Astrocyte (in vitro differentiated cells and primary cell): ENCODE measurements around the gene FUOM. TPM values are rescaled to one million over a fixed set of nuclear protein-coding genes. Genes with fewer than 3 reads are reported as not detected.
"Not testable (repeated sequence)": the region's sequence is repeated elsewhere in the genome, so short reads cannot be mapped to it uniquely, and the experiment has no call there.

ENCODE experiments used
- DNase-seq: peaks from one replicate; pipeline ENCODE4 v3.0.0-alpha.2; 2010; ENCODE audit warnings: low read depth
- FAIRE-seq: peaks from 2 replicates; lab custom pipeline; 2011; peaks lifted over from hg19 to GRCh38; lab: Jason Lieb, UNC
- H2AFZ ChIP-seq: 2 replicates; pipeline ENCODE4 v1.6.0; 2012; ENCODE audit warnings: low read depth, low read length, inconsistent platforms
- H3K27ac ChIP-seq: 2 replicates; pipeline ENCODE4 v1.5.1; 2011; ENCODE audit warnings: low read depth, low read length, inconsistent platforms
- H3K27me3 ChIP-seq: 2 replicates; pipeline ENCODE4 v1.6.0; 2011; ENCODE audit warnings: low read length, inconsistent platforms; ENCODE audit not compliant: insufficient read depth
- H3K36me3 ChIP-seq: 2 replicates; pipeline ENCODE4 v1.5.1; 2011; ENCODE audit warnings: low read length, inconsistent platforms; ENCODE audit not compliant: insufficient read depth
- H3K4me1 ChIP-seq: 2 replicates; pipeline ENCODE4 v1.5.1; 2011; ENCODE audit warnings: low read length, inconsistent platforms; ENCODE audit not compliant: insufficient read depth
- H3K4me2 ChIP-seq: 2 replicates; pipeline ENCODE4 v1.6.0; 2012; ENCODE audit warnings: low read length, inconsistent platforms
- H3K4me3 ChIP-seq: 2 replicates; pipeline ENCODE4 v1.5.1; 2011; ENCODE audit warnings: low read depth, mild to moderate bottlenecking, low read length, inconsistent platforms; ENCODE audit not compliant: insufficient read depth
- H3K79me2 ChIP-seq: 2 replicates; pipeline ENCODE4 v1.6.0; 2012; ENCODE audit warnings: mild to moderate bottlenecking, low read length, inconsistent platforms; ENCODE audit not compliant: insufficient read depth
- H3K9ac ChIP-seq: 2 replicates; pipeline ENCODE4 v1.6.0; 2012; ENCODE audit warnings: mild to moderate bottlenecking, low read length, inconsistent platforms
- H3K9me3 ChIP-seq: 2 replicates; pipeline ENCODE4 v1.5.1; 2012; ENCODE audit warnings: low read depth, mild to moderate bottlenecking, low read length, inconsistent platforms; ENCODE audit not compliant: insufficient read depth
- H4K20me1 ChIP-seq: 2 replicates; pipeline ENCODE4 v1.6.0; 2012; ENCODE audit warnings: low read length, inconsistent platforms; ENCODE audit not compliant: insufficient read depth
- H3K27ac Mint-ChIP-seq: one replicate; pipeline ENCODE4 v1.8.0; 2021; ENCODE audit warnings: mild to moderate bottlenecking, mixed read lengths; ENCODE audit not compliant: unreplicated experiment
- H3K27me3 Mint-ChIP-seq: one replicate; pipeline ENCODE4 v1.8.0; 2021; ENCODE audit warnings: low read depth, mixed read lengths; ENCODE audit not compliant: unreplicated experiment
- H3K36me3 Mint-ChIP-seq: one replicate; pipeline ENCODE4 v1.8.0; 2021; ENCODE audit warnings: low read depth, mixed read lengths; ENCODE audit not compliant: unreplicated experiment
- H3K4me1 Mint-ChIP-seq: one replicate; pipeline ENCODE4 v1.8.0; 2021; ENCODE audit warnings: low read depth, mixed read lengths; ENCODE audit not compliant: unreplicated experiment
- H3K4me3 Mint-ChIP-seq: one replicate; pipeline ENCODE4 v1.8.0; 2021; ENCODE audit warnings: mild to moderate bottlenecking, moderate library complexity, mixed read lengths; ENCODE audit not compliant: unreplicated experiment
- H3K9me3 Mint-ChIP-seq: one replicate; pipeline ENCODE4 v1.8.0; 2021; ENCODE audit warnings: mild to moderate bottlenecking, mixed read lengths; ENCODE audit not compliant: unreplicated experiment
- EZH2 ChIP-seq: IDR thresholded peaks from 2 replicates; pipeline ENCODE4 v1.6.1; 2012; ENCODE audit warnings: mild to moderate bottlenecking, low read length, inconsistent platforms; ENCODE audit not compliant: insufficient read depth
- total RNA-seq: library from RNA; stranded (reverse); gene quantifications from 2 replicates; pipeline ENCODE4 v1.2.1, GENCODE V29; 2021
- TF ChIP-seq, protein P1 (sequence below): IDR thresholded peaks from 2 replicates; pipeline ENCODE4 v1.5.1; 2011; ENCODE audit warnings: low read depth, mild to moderate bottlenecking, inconsistent platforms, low read length, moderate library complexity; ENCODE audit not compliant: insufficient read depth

The FUOM gene
- total RNA-seq, 1 donor from 2014 or later, result 28.8 TPM

DNA sequence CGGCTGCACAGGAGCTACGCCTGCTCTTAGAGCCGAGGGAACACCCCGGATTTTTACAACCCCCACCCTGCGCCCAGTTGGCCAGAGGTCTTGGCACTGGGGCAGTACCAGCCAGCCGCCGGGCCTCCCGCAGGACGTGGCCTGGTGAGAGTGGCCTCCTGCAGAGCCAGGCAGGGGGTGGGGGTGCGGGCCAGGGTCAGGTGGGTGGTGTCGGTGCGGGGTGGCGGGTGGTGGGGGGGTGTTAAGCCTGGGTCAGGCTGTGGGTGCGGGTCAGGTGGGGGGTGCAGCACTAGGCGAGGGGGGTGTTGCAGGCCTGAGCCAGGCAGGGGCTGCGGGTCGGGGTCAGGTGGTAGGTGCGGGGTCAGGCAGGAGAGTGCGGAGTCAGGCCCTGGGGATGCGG, 14.7 kb upstream of the FUOM start:
- Histone ChIP-seq H3K9me3 (no peaks in the 10 kb centered on the region), H3K36me3 (peaks cover 4% of the 10 kb centered on the region), H2AFZ (no peak overlapping the region), H3K4me2 (peak overlapping the region; percentile 74), H3K9ac (peak overlapping the region; percentile 31), H3K4me1 (no peaks in the 10 kb centered on the region), H4K20me1 (peaks cover 5% of the 10 kb centered on the region), H3K27ac (no peak overlapping the region), H3K4me3 (peak overlapping the region; percentile 1), H3K27me3 (no peaks in the 10 kb centered on the region), H3K79me2 (peaks cover 9% of the 10 kb centered on the region)
- peaks cover 14% of the 10 kb centered on the region for H3K27me3 Mint-ChIP-seq
- FAIRE-seq (no peak), DNase-seq (no peak)
- no peak for TF ChIP-seq EZH2
- TF ChIP-seq, protein P1, sequence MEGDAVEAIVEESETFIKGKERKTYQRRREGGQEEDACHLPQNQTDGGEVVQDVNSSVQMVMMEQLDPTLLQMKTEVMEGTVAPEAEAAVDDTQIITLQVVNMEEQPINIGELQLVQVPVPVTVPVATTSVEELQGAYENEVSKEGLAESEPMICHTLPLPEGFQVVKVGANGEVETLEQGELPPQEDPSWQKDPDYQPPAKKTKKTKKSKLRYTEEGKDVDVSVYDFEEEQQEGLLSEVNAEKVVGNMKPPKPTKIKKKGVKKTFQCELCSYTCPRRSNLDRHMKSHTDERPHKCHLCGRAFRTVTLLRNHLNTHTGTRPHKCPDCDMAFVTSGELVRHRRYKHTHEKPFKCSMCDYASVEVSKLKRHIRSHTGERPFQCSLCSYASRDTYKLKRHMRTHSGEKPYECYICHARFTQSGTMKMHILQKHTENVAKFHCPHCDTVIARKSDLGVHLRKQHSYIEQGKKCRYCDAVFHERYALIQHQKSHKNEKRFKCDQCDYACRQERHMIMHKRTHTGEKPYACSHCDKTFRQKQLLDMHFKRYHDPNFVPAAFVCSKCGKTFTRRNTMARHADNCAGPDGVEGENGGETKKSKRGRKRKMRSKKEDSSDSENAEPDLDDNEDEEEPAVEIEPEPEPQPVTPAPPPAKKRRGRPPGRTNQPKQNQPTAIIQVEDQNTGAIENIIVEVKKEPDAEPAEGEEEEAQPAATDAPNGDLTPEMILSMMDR, result no peak
- H3K9me3 Mint-ChIP-seq, result peaks cover 2% of the 10 kb centered on the region
- no peak overlapping the region for H3K27ac Mint-ChIP-seq
- H3K4me1 Mint-ChIP-seq, result peaks cover 2% of the 10 kb centered on the region
- H3K36me3 Mint-ChIP-seq, result peaks cover 4% of the 10 kb centered on the region
- peak overlapping the region; percentile 72 for H3K4me3 Mint-ChIP-seq

DNA sequence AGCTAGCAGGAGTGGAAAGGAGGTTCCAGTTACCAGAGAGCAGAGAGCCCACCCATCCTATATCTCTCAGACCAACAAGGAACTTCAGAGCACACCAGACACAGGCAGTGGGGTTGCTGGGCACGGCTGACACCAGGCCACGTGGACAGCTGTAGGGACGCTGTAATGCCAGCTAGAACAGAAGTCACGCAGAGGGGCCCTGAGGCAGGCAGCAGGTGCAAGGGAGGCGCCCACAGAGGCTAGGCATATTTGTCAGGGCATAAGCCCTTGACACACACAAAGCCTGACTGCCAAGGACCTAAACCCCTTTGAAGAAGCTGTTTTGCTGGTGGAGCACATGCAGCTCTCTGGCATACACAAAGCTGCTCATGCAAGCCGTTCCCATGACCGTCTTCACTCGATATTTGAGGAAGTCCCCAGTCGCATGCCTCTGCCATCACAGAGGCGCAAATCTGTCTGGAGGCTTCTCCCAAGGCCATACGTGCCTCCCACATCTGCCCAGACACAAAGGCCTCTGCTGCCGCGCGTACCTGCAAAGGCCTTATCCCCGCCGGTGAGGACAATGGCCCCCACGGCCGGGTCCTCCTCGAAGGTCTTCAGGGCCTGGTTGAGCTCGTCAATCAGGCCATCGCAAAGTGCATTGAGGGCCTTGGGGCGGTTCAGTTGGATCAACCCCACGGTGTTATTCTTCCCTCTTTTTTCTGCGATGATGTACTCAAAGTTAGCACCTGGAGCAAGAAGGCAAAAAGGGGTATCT, 12.4 kb upstream of the FUOM start:
- Histone ChIP-seq H3K27ac (no peak overlapping the region), H3K36me3 (peaks cover 4% of the 10 kb centered on the region), H3K9me3 (no peaks in the 10 kb centered on the region), H3K4me2 (no peak overlapping the region), H3K79me2 (peaks cover 9% of the 10 kb centered on the region), H3K4me1 (no peaks in the 10 kb centered on the region), H2AFZ (no peak overlapping the region), H3K27me3 (no peaks in the 10 kb centered on the region), H4K20me1 (peaks cover 5% of the 10 kb centered on the region), H3K4me3 (no peak overlapping the region), H3K9ac (no peak overlapping the region)
- TF ChIP-seq, protein P1, result no peak
- no peak for TF ChIP-seq EZH2
- H3K4me3 Mint-ChIP-seq, result no peak overlapping the region
- peaks cover 4% of the 10 kb centered on the region for H3K36me3 Mint-ChIP-seq
- FAIRE-seq (no peak), DNase-seq (no peak)
- peaks cover 2% of the 10 kb centered on the region for H3K9me3 Mint-ChIP-seq
- no peak overlapping the region for H3K27ac Mint-ChIP-seq
- H3K27me3 Mint-ChIP-seq, result peaks cover 8% of the 10 kb centered on the region
- peaks cover 2% of the 10 kb centered on the region for H3K4me1 Mint-ChIP-seq

DNA sequence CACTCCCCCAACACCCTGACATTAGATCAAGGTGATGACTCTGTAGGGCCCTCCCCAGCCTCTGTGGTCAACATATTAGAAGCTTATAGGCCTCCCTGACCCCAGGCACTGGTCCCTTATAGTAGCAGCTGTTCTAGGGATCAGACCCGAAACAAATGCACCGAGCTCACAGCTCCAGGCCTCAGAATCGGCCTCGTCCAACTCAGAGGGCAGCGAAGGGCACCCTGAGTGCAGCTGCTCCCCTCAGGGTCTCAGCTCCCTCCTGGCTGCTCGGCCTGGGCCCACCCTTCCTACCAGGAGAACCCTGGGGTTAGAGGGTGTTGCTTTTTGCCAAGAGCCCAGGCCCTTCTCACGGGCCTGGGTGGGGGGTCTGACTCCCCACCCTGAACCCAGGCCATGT, 10.3 kb upstream of the FUOM start:
- H3K27me3 Mint-ChIP-seq, result no peaks in the 10 kb centered on the region
- H3K79me2 ChIP-seq, result peaks cover 9% of the 10 kb centered on the region
- no peaks in the 10 kb centered on the region for H3K4me1 Mint-ChIP-seq
- H3K4me3 Mint-ChIP-seq, result no peak overlapping the region
- H3K27me3 ChIP-seq, result no peaks in the 10 kb centered on the region
- H3K9me3 Mint-ChIP-seq, result no peaks in the 10 kb centered on the region
- no peak overlapping the region for H3K4me2 ChIP-seq
- H3K4me3 ChIP-seq, result no peak overlapping the region
- no peak for TF ChIP-seq EZH2
- TF ChIP-seq, protein P1, result no peak
- no peaks in the 10 kb centered on the region for H3K4me1 ChIP-seq
- peaks cover 13% of the 10 kb centered on the region for H3K36me3 Mint-ChIP-seq
- DNase-seq (no peak), FAIRE-seq (no peak)
- H2AFZ ChIP-seq, result no peak overlapping the region
- H3K27ac Mint-ChIP-seq, result no peak overlapping the region
- no peak overlapping the region for H3K9ac ChIP-seq
- H4K20me1 ChIP-seq, result peaks cover 5% of the 10 kb centered on the region
- H3K27ac ChIP-seq, result no peak overlapping the region
- H3K9me3 ChIP-seq, result no peaks in the 10 kb centered on the region
- H3K36me3 ChIP-seq, result peaks cover 4% of the 10 kb centered on the region

DNA sequence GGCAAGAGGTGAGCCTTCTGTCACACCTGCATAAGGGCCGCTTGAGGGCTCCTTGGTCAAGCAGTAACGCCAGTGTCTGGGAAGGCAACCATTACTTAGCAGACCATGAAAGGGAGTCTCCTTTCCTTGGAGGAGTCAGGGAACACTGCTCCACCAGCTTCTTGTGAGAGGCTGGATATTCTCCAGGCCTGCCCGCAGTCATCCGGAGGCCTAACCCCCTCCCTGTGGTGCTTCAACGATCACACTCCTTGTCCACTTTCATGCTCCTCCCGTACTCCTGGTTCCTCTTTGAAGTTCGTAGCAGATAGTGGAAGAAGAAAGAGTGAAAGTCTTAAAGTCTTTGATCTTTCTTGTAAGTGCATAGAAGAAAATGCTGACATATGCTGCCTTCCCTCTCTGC, 9.6 kb upstream of the FUOM start:
- H3K4me3 Mint-ChIP-seq, H3K9me3 Mint-ChIP-seq, H3K27ac ChIP-seq, H3K4me1 Mint-ChIP-seq, H3K4me3 ChIP-seq, FAIRE-seq, H3K27me3 ChIP-seq, H3K79me2 ChIP-seq, DNase-seq, H3K9ac ChIP-seq, H3K4me2 ChIP-seq, H3K27ac Mint-ChIP-seq, H3K27me3 Mint-ChIP-seq, H3K36me3 ChIP-seq, H2AFZ ChIP-seq, H4K20me1 ChIP-seq, H3K9me3 ChIP-seq, H3K4me1 ChIP-seq: not testable (repeated sequence)
- peaks cover 13% of the 10 kb centered on the region for H3K36me3 Mint-ChIP-seq
